ENCODE data around the gene ADARB2. TPM values are rescaled to one million over a fixed set of nuclear protein-coding genes. Genes with fewer than 3 reads are reported as not detected.
"Not testable (repeated sequence)": the region's sequence is repeated elsewhere in the genome, so short reads cannot be mapped to it uniquely, and the experiment has no call there.

ADARB2 gene
- total RNA-seq, 1 donor from 2014 or later, result 0.08 TPM

DNA sequence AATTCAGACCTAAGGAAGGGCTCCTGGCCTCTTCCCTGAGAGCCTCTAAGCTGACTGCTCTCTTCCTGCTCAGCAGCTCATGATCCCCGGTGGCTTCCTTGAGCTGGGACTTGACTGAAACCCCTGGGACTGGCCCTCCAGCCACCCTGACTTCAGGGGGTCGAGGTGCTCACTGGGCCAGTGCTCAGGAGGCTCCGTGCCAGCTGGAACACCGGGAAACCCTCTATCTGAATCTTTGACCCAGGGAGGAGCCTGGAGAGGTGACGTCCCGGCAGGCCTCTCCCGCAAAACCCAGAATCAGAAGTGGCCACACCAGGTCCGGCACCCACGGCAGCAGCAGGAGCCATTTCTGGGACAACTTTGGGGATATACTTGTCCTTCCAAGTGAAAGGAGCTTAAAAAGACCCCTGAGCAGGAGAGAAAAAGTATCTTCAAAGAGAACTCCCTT is 570.5 kb downstream of the ADARB2 start:
- no peak for DNase-seq (ENCODE audit: low read depth)

GRCh38 chr10:1166101-1166827 is 571.1 kb downstream of the ADARB2 start:
- no peaks in the 10 kb centered on the region for H3K27me3 ChIP-seq (ENCODE audit: control insufficient read depth, insufficient read depth, low read length)
- TF ChIP-seq, protein P1, sequence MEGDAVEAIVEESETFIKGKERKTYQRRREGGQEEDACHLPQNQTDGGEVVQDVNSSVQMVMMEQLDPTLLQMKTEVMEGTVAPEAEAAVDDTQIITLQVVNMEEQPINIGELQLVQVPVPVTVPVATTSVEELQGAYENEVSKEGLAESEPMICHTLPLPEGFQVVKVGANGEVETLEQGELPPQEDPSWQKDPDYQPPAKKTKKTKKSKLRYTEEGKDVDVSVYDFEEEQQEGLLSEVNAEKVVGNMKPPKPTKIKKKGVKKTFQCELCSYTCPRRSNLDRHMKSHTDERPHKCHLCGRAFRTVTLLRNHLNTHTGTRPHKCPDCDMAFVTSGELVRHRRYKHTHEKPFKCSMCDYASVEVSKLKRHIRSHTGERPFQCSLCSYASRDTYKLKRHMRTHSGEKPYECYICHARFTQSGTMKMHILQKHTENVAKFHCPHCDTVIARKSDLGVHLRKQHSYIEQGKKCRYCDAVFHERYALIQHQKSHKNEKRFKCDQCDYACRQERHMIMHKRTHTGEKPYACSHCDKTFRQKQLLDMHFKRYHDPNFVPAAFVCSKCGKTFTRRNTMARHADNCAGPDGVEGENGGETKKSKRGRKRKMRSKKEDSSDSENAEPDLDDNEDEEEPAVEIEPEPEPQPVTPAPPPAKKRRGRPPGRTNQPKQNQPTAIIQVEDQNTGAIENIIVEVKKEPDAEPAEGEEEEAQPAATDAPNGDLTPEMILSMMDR (IDR thresholded peaks at IDR 0.05; ENCODE audit: insufficient read depth, low read length, poor library complexity, severe bottlenecking), result no peak
- no peak for DNase-seq (ENCODE audit: low read depth)

More for the DNA sequence above, 570.5 kb downstream of the ADARB2 start:
- Histone ChIP-seq H3K36me3 (ENCODE audit: control insufficient read depth, insufficient read depth, low read length) (no peaks in the 10 kb centered on the region), H3K4me3 (ENCODE audit: low read depth, low read length) (no peak overlapping the region), H3K27me3 (ENCODE audit: control insufficient read depth, insufficient read depth, low read length) (no peaks in the 10 kb centered on the region)
- TF ChIP-seq, protein P1 (IDR thresholded peaks at IDR 0.05; ENCODE audit: insufficient read depth, low read length, poor library complexity, severe bottlenecking), result no peak

GRCh38 chr10:1163831-1164230 is 573.5 kb downstream of the ADARB2 start:
- no peaks in the 10 kb centered on the region for H3K36me3 ChIP-seq (ENCODE audit: control insufficient read depth, insufficient read depth, low read length)
- TF ChIP-seq, protein P1 (IDR thresholded peaks at IDR 0.05; ENCODE audit: insufficient read depth, low read length, poor library complexity, severe bottlenecking), result no peak
- no peak for DNase-seq (ENCODE audit: low read depth)
- peaks cover 4% of the 10 kb centered on the region for H3K27me3 ChIP-seq (ENCODE audit: control insufficient read depth, insufficient read depth, low read length)
- no peak overlapping the region for H3K4me3 ChIP-seq (ENCODE audit: low read depth, low read length)

More at GRCh38 chr10:1166101-1166827, 571.1 kb downstream of the ADARB2 start:
- H3K4me3 ChIP-seq (ENCODE audit: low read depth, low read length), result no peak overlapping the region
- no peaks in the 10 kb centered on the region for H3K36me3 ChIP-seq (ENCODE audit: control insufficient read depth, insufficient read depth, low read length)

GRCh38 chr10:1163204-1163660 is 574.1 kb downstream of the ADARB2 start:
- DNase-seq (ENCODE audit: low read depth), result no peak
- Histone ChIP-seq H3K4me3 (ENCODE audit: low read depth, low read length) (no peak overlapping the region), H3K27me3 (ENCODE audit: control insufficient read depth, insufficient read depth, low read length) (peaks cover 4% of the 10 kb centered on the region), H3K36me3 (ENCODE audit: control insufficient read depth, insufficient read depth, low read length) (no peaks in the 10 kb centered on the region)
- TF ChIP-seq, protein P1 (IDR thresholded peaks at IDR 0.05; ENCODE audit: insufficient read depth, low read length, poor library complexity, severe bottlenecking), result no peak

GRCh38 chr10:1162481-1163203 is 574.7 kb downstream of the ADARB2 start:
- Histone ChIP-seq H3K27me3 (ENCODE audit: control insufficient read depth, insufficient read depth, low read length) (peaks cover 4% of the 10 kb centered on the region), H3K36me3 (ENCODE audit: control insufficient read depth, insufficient read depth, low read length) (no peaks in the 10 kb centered on the region), H3K4me3 (ENCODE audit: low read depth, low read length) (no peak overlapping the region)
- TF ChIP-seq, protein P1 (IDR thresholded peaks at IDR 0.05; ENCODE audit: insufficient read depth, low read length, poor library complexity, severe bottlenecking), result no peak
- no peak for DNase-seq (ENCODE audit: low read depth)

GRCh38 chr10:1161315-1161673 is 576.0 kb downstream of the ADARB2 start:
- not testable (repeated sequence) for H3K27me3 ChIP-seq (ENCODE audit: control insufficient read depth, insufficient read depth, low read length); DNase-seq (ENCODE audit: low read depth); H3K4me3 ChIP-seq (ENCODE audit: low read depth, low read length); H3K36me3 ChIP-seq (ENCODE audit: control insufficient read depth, insufficient read depth, low read length)

Measured in kidney epithelial cell (primary cell).